ENCODE results near the gene SALL4. TPM values are rescaled to one million over a fixed set of nuclear protein-coding genes. Genes with fewer than 3 reads are reported as not detected.
A peak's percentile ranks its signal among the peaks of the same experiment; 100 is the strongest.
"Not testable (repeated sequence)": the region's sequence is repeated elsewhere in the genome, so short reads cannot be mapped to it uniquely, and the experiment has no call there.

SALL4 gene
- total RNA-seq, 4 donors from 2014 or later = 0.08 to 0.89 (median 0.59) TPM; not detected in 1

DNA sequence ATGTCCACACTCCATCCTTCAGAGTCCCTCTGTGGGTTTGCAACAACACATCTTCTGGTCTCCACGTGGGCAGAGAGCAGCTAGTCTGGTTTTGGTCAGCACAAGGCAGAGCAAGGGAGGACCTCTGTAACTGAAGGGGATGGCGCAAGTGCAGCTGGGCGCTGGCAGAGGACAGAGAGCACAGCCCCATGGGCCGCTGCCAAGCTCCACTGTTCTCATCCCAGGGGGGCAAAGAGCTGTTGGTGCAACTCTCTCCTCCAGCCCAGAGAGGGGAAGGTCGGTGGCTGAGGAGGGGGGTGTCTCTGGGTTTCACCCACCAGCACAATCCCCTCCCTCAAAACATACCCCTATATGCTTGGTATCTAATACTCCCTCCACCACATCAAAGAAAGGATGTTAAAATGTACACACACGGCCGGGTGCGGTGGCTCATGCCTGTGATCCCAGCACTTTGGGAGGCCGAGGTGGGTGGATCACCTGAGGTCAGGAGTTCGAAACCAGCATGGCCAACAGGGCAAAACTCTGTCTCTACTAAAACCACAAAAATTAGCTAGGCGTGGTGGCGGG is 43.3 kb downstream of the SALL4 start:
- TF ChIP-seq, protein P1, sequence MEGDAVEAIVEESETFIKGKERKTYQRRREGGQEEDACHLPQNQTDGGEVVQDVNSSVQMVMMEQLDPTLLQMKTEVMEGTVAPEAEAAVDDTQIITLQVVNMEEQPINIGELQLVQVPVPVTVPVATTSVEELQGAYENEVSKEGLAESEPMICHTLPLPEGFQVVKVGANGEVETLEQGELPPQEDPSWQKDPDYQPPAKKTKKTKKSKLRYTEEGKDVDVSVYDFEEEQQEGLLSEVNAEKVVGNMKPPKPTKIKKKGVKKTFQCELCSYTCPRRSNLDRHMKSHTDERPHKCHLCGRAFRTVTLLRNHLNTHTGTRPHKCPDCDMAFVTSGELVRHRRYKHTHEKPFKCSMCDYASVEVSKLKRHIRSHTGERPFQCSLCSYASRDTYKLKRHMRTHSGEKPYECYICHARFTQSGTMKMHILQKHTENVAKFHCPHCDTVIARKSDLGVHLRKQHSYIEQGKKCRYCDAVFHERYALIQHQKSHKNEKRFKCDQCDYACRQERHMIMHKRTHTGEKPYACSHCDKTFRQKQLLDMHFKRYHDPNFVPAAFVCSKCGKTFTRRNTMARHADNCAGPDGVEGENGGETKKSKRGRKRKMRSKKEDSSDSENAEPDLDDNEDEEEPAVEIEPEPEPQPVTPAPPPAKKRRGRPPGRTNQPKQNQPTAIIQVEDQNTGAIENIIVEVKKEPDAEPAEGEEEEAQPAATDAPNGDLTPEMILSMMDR (IDR thresholded peaks at IDR 0.05) = no peak
- TF ChIP-seq POLR2A (IDR thresholded peaks at IDR 0.05) (no peak), POLR2AphosphoS5 (IDR thresholded peaks at IDR 0.05) (no peak), EP300 (IDR thresholded peaks at IDR 0.05) (no peak)
- no peak overlapping the region for H3K27ac ChIP-seq
- 85% methylated on average over 12 of the region's 12 CpGs for WGBS

DNA sequence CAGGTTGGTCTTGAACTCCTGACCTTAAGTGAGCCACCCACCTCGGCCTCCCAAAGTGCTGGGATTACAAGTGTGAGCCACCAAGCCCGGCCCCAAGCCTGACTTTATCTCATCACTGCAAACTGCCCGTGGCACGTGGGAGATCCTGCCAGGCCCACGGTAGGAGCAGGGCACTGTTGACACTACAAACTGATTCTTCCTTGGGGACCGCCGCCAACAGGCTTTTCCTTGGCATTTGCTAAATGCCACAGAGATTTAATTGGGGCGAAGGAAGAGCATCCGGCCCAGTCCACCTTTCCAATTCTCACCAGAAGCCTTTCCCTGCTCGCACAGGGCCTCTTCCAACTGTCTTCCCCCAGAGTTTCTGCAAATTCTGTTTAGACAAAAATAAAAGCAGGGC is 45.1 kb downstream of the SALL4 start:
- Histone ChIP-seq H3K36me3 (no peaks in the 10 kb centered on the region), H3K27ac (no peak overlapping the region), H3K27me3 (no peaks in the 10 kb centered on the region), H3K4me1 (peaks cover 9% of the 10 kb centered on the region), H3K9me3 (no peaks in the 10 kb centered on the region), H3K4me3 (no peak overlapping the region)
- TF ChIP-seq, protein P1 (IDR thresholded peaks at IDR 0.05) = no peak
- TF ChIP-seq EP300 (IDR thresholded peaks at IDR 0.05) (no peak), POLR2AphosphoS5 (IDR thresholded peaks at IDR 0.05) (no peak), POLR2A (IDR thresholded peaks at IDR 0.05) (no peak)
- DNase-seq (ENCODE audit: low spot score in 2 of 2) = no peak
- 69% methylated on average over 8 of the region's 10 CpGs for WGBS

More for the DNA sequence above, 43.3 kb downstream of the SALL4 start:
- Histone ChIP-seq H3K4me3 (no peak overlapping the region), H3K9me3 (no peaks in the 10 kb centered on the region), H3K4me1 (peaks cover 4% of the 10 kb centered on the region), H3K27me3 (no peaks in the 10 kb centered on the region), H3K36me3 (no peaks in the 10 kb centered on the region)
- peak in 1 of 2 donors; percentile 69 for DNase-seq (ENCODE audit: low spot score in 2 of 2)

DNA sequence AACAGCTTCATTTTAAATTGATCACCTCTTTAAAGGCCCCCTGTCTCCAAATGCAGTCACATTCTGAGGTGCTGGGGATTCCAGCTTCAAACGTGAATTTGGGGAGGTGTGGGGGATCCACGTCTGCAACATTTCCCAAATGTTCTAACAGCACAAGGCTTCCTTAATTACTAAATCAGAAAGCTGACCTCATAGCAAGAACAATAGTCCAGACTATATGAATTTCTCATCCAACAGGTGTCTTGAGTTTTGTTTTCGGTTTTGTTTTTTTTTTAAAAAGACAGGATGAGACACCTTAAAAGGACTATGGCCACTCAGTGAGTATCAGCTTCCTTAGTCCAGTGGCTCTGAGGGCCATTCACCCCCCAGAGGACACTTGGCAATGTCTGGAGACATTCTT is 45.7 kb downstream of the SALL4 start:
- 73% methylated on average over 3 of the region's 3 CpGs for WGBS
- H3K4me3 ChIP-seq = no peak overlapping the region
- DNase-seq (ENCODE audit: low spot score in 2 of 2) = no peak
- H3K4me1 ChIP-seq = peaks cover 13% of the 10 kb centered on the region
- no peaks in the 10 kb centered on the region for H3K36me3 ChIP-seq
- no peak overlapping the region for H3K27ac ChIP-seq
- TF ChIP-seq POLR2A (IDR thresholded peaks at IDR 0.05) (no peak), POLR2AphosphoS5 (IDR thresholded peaks at IDR 0.05) (no peak), EP300 (IDR thresholded peaks at IDR 0.05) (no peak)
- TF ChIP-seq, protein P1 (IDR thresholded peaks at IDR 0.05) = no peak
- no peaks in the 10 kb centered on the region for H3K9me3 ChIP-seq
- H3K27me3 ChIP-seq = no peaks in the 10 kb centered on the region

DNA sequence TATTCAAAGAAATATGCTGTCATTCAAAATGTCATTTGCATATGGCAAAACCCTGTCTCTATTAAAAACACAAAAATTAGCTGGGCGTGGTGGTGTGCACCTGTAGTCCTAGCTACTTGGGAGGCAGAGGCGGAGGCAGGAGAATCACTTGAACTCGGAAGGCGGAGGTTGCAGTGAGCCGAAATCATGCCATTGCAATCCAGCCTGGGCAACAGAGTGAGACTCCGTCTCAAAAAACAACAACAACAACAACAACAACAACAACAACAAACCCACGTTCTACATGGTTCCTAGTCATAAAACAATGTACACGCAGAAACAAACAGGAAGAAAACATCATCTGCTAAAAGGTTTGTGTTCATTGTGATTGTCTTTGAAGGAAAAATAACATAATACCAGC is 49.1 kb downstream of the SALL4 start:
- not testable (repeated sequence) for H3K9me3 ChIP-seq; H3K27ac ChIP-seq; H3K27me3 ChIP-seq; H3K4me3 ChIP-seq; H3K36me3 ChIP-seq; DNase-seq (ENCODE audit: low spot score in 2 of 2)
- peaks cover 25% of the 10 kb centered on the region for H3K4me1 ChIP-seq
- WGBS = 93% methylated on average over 8 of the region's 8 CpGs

DNA sequence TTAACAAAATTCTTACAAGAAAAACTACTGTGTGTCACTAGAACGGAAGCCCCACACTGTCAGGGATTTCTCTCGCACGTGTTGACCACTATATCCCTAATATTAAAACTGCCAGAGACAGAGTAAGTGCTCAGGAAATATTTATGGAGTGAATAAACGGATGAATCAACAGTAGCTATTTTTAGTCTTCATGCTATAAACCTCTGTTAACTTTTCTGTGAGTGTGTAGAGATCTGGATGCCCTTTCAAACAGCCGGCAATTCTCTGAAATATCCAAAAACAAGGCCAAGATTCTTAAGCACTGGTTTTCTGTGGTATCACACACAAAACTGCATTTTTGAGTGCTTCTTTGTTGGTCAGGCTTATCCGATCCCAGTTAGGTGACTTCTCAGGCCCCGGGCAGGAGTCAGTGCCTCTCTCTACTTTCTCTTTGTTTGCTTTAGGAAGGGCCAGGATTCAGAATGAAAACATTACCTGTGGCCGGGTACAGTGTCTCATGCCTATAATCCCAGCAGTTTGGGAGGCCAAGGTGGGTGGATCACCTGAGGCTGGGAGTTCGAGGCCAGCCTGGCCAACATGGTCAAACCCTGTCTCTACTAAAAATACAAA is 49.9 kb downstream of the SALL4 start:
- Histone ChIP-seq H3K36me3 (no peaks in the 10 kb centered on the region), H3K27me3 (no peaks in the 10 kb centered on the region), H3K27ac (no peak overlapping the region), H3K4me3 (no peak overlapping the region), H3K4me1 (peaks cover 25% of the 10 kb centered on the region), H3K9me3 (no peaks in the 10 kb centered on the region)
- TF ChIP-seq, protein P1 (IDR thresholded peaks at IDR 0.05) = no peak
- TF ChIP-seq POLR2A (IDR thresholded peaks at IDR 0.05) (no peak), EP300 (IDR thresholded peaks at IDR 0.05) (no peak), POLR2AphosphoS5 (IDR thresholded peaks at IDR 0.05) (no peak)
- DNase-seq (ENCODE audit: low spot score in 2 of 2) = no peak
- WGBS = 54% methylated on average over 9 of the region's 9 CpGs
